Mucosa of descending colon (tissue), 3 donors: ENCODE results near the gene PTPRM. TPM values are rescaled to one million over a fixed set of nuclear protein-coding genes. Genes with fewer than 3 reads are reported as not detected.
"Not testable (repeated sequence)": the region's sequence is repeated elsewhere in the genome, so short reads cannot be mapped to it uniquely, and the experiment has no call there.

ENCODE experiments used
- ATAC-seq: fragments of 200-7000 bp; cut with Tn5 transposase; one replicate; pipeline ENCODE4 v1.9.1; 2020; ENCODE audit warnings: mild to moderate bottlenecking, moderate library complexity
- DNase-seq, 3 donors: peaks; one replicate each; pipeline ENCODE4 v3.0.0-alpha.2; 2020
- H3K36me3 ChIP-seq: fragments of 200-600 bp; one replicate; pipeline ENCODE4 v1.8.0; 2021; ENCODE audit warnings: low read depth, mild to moderate bottlenecking
- H3K4me1 ChIP-seq: fragments of 200-600 bp; one replicate; pipeline ENCODE4 v1.8.0; 2021; ENCODE audit warnings: low read depth, mild to moderate bottlenecking
- H3K4me3 ChIP-seq: fragments of 200-600 bp; one replicate; pipeline ENCODE4 v1.8.0; 2021; ENCODE audit warnings: mild to moderate bottlenecking
- H3K9me3 ChIP-seq: fragments of 200-600 bp; one replicate; pipeline ENCODE4 v1.8.0; 2021; ENCODE audit warnings: mild to moderate bottlenecking
- CTCF ChIP-seq: fragments of 200-600 bp; IDR thresholded peaks from one replicate; pipeline ENCODE4 v1.8.0; 2022; ENCODE audit warnings: antibody characterized with exemption, mild to moderate bottlenecking
- intact Hi-C, 2 donors: fragments of 100-400 bp; cut with DNase I in 1 of 2; cut with micrococcal nuclease in 1 of 2; formaldehyde crosslinking; loops; one replicate each; pipeline versions ENCODE4 v1.11.0 to v1.11.1; 2022; cut with DNase I, micrococcal nuclease
- total RNA-seq, 3 donors: library from RNA; stranded (reverse); fragmentation: NEBNext Ultra II Directional in 2 of 3; extraction: Animal tissue kit (Norgen Biotek cat#: 25700) in 2 of 3; gene quantifications; one replicate each; pipeline versions ENCODE4 v1.2.1 to v1.2.4, GENCODE V29; 2021 to 2023
- donor health status: DM: no; HTN: no; CAD: no; lungs with moderate emphysema.
- donor health status: DM: no; HTN: no; CAD: no.
- donor health status: DM: no; HTN: yes; CAD: no.

Gene PTPRM
- total RNA-seq, 3 donors from 2014 or later: 15.3 to 41.1 (median 19.6) TPM

- Histone ChIP-seq H3K4me3 (no peak overlapping the region), H3K4me1 (peaks cover 7% of the 10 kb centered on the region), H3K36me3 (no peaks in the 10 kb centered on the region), H3K9me3 (peaks cover 2% of the 10 kb centered on the region)
- TF ChIP-seq CTCF: no peak
- no peak for DNase-seq
- intact Hi-C loops: no loop called here
- ATAC-seq: peak; percentile 8
These were observed 168.6 kb downstream of the PTPRM start for GRCh38 chr18:7735626-7736175.

GRCh38 chr18:7736526-7736925 is 169.4 kb downstream of the PTPRM start:
- H3K36me3 ChIP-seq, H3K9me3 ChIP-seq, DNase-seq, intact Hi-C loops, ATAC-seq, H3K4me3 ChIP-seq, H3K4me1 ChIP-seq: not testable (repeated sequence)

- DNase-seq: no peak
These were observed 170.4 kb downstream of the PTPRM start for GRCh38 chr18:7737550-7737949.

GRCh38 chr18:7740821-7741220 is 173.7 kb downstream of the PTPRM start:
- Histone ChIP-seq H3K36me3 (no peaks in the 10 kb centered on the region), H3K4me3 (no peak overlapping the region), H3K4me1 (peaks cover 2% of the 10 kb centered on the region), H3K9me3 (no peaks in the 10 kb centered on the region)
- intact Hi-C loops: no loop called here
- DNase-seq: no peak
- no peak for TF ChIP-seq CTCF
- ATAC-seq: no peak

More at GRCh38 chr18:7737550-7737949, 170.4 kb downstream of the PTPRM start:
- Histone ChIP-seq H3K4me3 (no peak overlapping the region), H3K9me3 (peaks cover 2% of the 10 kb centered on the region), H3K4me1 (peaks cover 7% of the 10 kb centered on the region), H3K36me3 (no peaks in the 10 kb centered on the region)
- no peak for ATAC-seq
- intact Hi-C loops: no loop called here
- TF ChIP-seq CTCF: no peak

GRCh38 chr18:7741640-7742039 is 174.5 kb downstream of the PTPRM start:
- Histone ChIP-seq H3K4me1 (no peaks in the 10 kb centered on the region), H3K9me3 (peaks cover 2% of the 10 kb centered on the region), H3K4me3 (no peak overlapping the region), H3K36me3 (no peaks in the 10 kb centered on the region)
- ATAC-seq (no peak), DNase-seq (no peak)
- no peak for TF ChIP-seq CTCF
- intact Hi-C loops: no loop called here

GRCh38 chr18:7742224-7742623 is 175.1 kb downstream of the PTPRM start:
- ATAC-seq (no peak), DNase-seq (no peak)

More at GRCh38 chr18:7742224-7742623, 175.1 kb downstream of the PTPRM start:
- Histone ChIP-seq H3K9me3 (peaks cover 2% of the 10 kb centered on the region), H3K36me3 (no peaks in the 10 kb centered on the region), H3K4me3 (no peak overlapping the region), H3K4me1 (no peaks in the 10 kb centered on the region)
- intact Hi-C loops: no loop called here
- TF ChIP-seq CTCF: no peak
